Loucy (cell line): Measurements from ENCODE around the gene PGAP6.

ENCODE experiments used
- CTCF ChIP-seq: fragments of 200-600 bp; sonication (generic); conservative IDR thresholded peaks from 2 replicates; pipeline ENCODE4 v1.5.1; 2014; ENCODE audit warnings: mild to moderate bottlenecking, antibody characterized with exemption, low read length
- EZH2phosphoT487 ChIP-seq: fragments of 200-600 bp; IDR thresholded peaks from 2 replicates; pipeline ENCODE4 v1.6.1; 2018; ENCODE audit warnings: antibody characterized with exemption, mild to moderate bottlenecking, moderate library complexity, borderline replicate concordance

- TF ChIP-seq CTCF (no peak), EZH2phosphoT487 (no peak)
Measured at GRCh38 chr16:381012-381788, 578 bp downstream of the PGAP6 start.
